Activated T-cell treated with anti-CD3 and anti-CD28 coated beads for 4 hours (primary cell): ENCODE data around the gene NTM.

Source experiments
- DNase-seq: peaks from one replicate; pipeline ENCODE4 v3.0.0-alpha.2; 2020

Gene NTM

GRCh38 chr11:132187814-132188213 lies 817.4 kb downstream of the NTM start:
- no peak for DNase-seq

- no peak for DNase-seq
These were observed 826.5 kb downstream of the NTM start for GRCh38 chr11:132196928-132197327.

GRCh38 chr11:132200353-132200936 lies 830.0 kb downstream of the NTM start:
- DNase-seq: no peak

GRCh38 chr11:132202621-132203020 lies 832.2 kb downstream of the NTM start:
- DNase-seq: no peak

GRCh38 chr11:132205006-132205405 lies 834.6 kb downstream of the NTM start:
- DNase-seq: no peak

GRCh38 chr11:132205496-132205895 lies 835.1 kb downstream of the NTM start:
- DNase-seq: no peak

GRCh38 chr11:132206993-132207392 lies 836.6 kb downstream of the NTM start:
- DNase-seq: no peak

GRCh38 chr11:132208477-132209055 lies 838.2 kb downstream of the NTM start:
- no peak for DNase-seq

GRCh38 chr11:132211479-132211878 lies 841.1 kb downstream of the NTM start:
- no peak for DNase-seq

GRCh38 chr11:132217856-132218255 lies 847.4 kb downstream of the NTM start:
- DNase-seq: no peak

GRCh38 chr11:132220474-132220873 lies 850.1 kb downstream of the NTM start:
- DNase-seq: no peak

GRCh38 chr11:132222345-132222744 lies 851.9 kb downstream of the NTM start:
- DNase-seq: no peak

GRCh38 chr11:132226522-132226921 lies 856.1 kb downstream of the NTM start:
- DNase-seq: no peak

- no peak for DNase-seq
These were observed 858.4 kb downstream of the NTM start for GRCh38 chr11:132228746-132229325.

GRCh38 chr11:132231656-132232347 lies 861.4 kb downstream of the NTM start:
- DNase-seq: no peak

GRCh38 chr11:132234878-132235277 lies 864.5 kb downstream of the NTM start:
- DNase-seq: no peak

- DNase-seq: no peak
These were observed 867.4 kb downstream of the NTM start for GRCh38 chr11:132237781-132238180.

GRCh38 chr11:132238331-132238866 lies 868.0 kb downstream of the NTM start:
- no peak for DNase-seq

GRCh38 chr11:132240374-132240773 lies 870.0 kb downstream of the NTM start:
- DNase-seq: no peak

GRCh38 chr11:132242632-132243031 lies 872.2 kb downstream of the NTM start:
- DNase-seq: no peak

GRCh38 chr11:132244846-132245245 lies 874.4 kb downstream of the NTM start:
- DNase-seq: no peak

- DNase-seq: no peak
These were observed 875.3 kb downstream of the NTM start for GRCh38 chr11:132245403-132246385.

GRCh38 chr11:132248580-132248979 lies 878.2 kb downstream of the NTM start:
- DNase-seq: no peak
